GM18499 (cell line): Measurements from ENCODE around the gene TANGO2.

ENCODE experiments used
- ATAC-seq: cut with Tn5 transposase; IDR thresholded peaks from one replicate; pipeline ENCODE4 v1.9.1; 2021; ENCODE audit warnings: moderate number of reproducible peaks; ENCODE audit not compliant: insufficient read depth, unreplicated experiment

Gene TANGO2

GRCh38 chr22:20096574-20097420, 75.9 kb downstream of the TANGO2 start:
- ATAC-seq, result no peak

GRCh38 chr22:20099099-20099711, 78.3 kb downstream of the TANGO2 start:
- ATAC-seq, result no peak

- no peak for ATAC-seq
Measured at GRCh38 chr22:20101638-20102037, 80.7 kb downstream of the TANGO2 start.

GRCh38 chr22:20102203-20102780, 81.4 kb downstream of the TANGO2 start:
- ATAC-seq, result no peak

GRCh38 chr22:20105456-20106204, 84.7 kb downstream of the TANGO2 start:
- no peak for ATAC-seq

GRCh38 chr22:20106205-20106848, 85.4 kb downstream of the TANGO2 start:
- ATAC-seq, result no peak

- ATAC-seq, result no peak
Measured at GRCh38 chr22:20106849-20107237, 85.9 kb downstream of the TANGO2 start.

- ATAC-seq, result no peak
Measured at GRCh38 chr22:20107471-20107901, 86.6 kb downstream of the TANGO2 start.

- ATAC-seq, result no peak
Measured at GRCh38 chr22:20107951-20108756, 87.2 kb downstream of the TANGO2 start.

- ATAC-seq, result no peak
Measured at GRCh38 chr22:20108757-20109230, 87.9 kb downstream of the TANGO2 start.

- no peak for ATAC-seq
Measured at GRCh38 chr22:20109411-20110358, 88.8 kb downstream of the TANGO2 start.

- ATAC-seq, result no peak
Measured at GRCh38 chr22:20110359-20110985, 89.6 kb downstream of the TANGO2 start.

- ATAC-seq, result no peak
Measured at GRCh38 chr22:20111045-20111688, 90.3 kb downstream of the TANGO2 start.

- no peak for ATAC-seq
Measured at GRCh38 chr22:20111689-20112622, 91.0 kb downstream of the TANGO2 start.

GRCh38 chr22:20112623-20113511, 92.0 kb downstream of the TANGO2 start:
- ATAC-seq, result no peak
